GM12878 (cell line): Measurements from ENCODE around the gene ITK.

ENCODE experiments used
- MXI1 ChIP-seq: fragments of 150-350 bp; IDR thresholded peaks from 2 replicates; pipeline ENCODE4 v1.6.1; 2011; ENCODE audit warnings: low read depth, mild to moderate bottlenecking, inconsistent platforms, low read length, improper control_type of control experiment
- NFXL1 ChIP-seq: fragments of 450-650 bp; IDR thresholded peaks from 2 replicates; pipeline ENCODE4 v1.6.1; 2017; ENCODE audit warnings: antibody characterized with exemption, mild to moderate bottlenecking, borderline replicate concordance
- NR2C2 ChIP-seq: IDR thresholded peaks from 2 replicates; pipeline ENCODE4 v1.6.1; 2011; ENCODE audit warnings: borderline replicate concordance, low read depth; ENCODE audit not compliant: control insufficient read depth, insufficient read length
- REST ChIP-seq: IDR thresholded peaks from 2 replicates; pipeline ENCODE4 v1.6.1; 2012; ENCODE audit warnings: mild to moderate bottlenecking, low read depth, low read length
- SMAD5 ChIP-seq: IDR thresholded peaks from 2 replicates; pipeline ENCODE4 v1.6.1; 2016; ENCODE audit warnings: antibody characterized with exemption, low read depth
- SUZ12 ChIP-seq: fragments of 200-600 bp; sonication (generic); IDR thresholded peaks from one replicate; pipeline ENCODE4 v1.6.1; 2018; ENCODE audit warnings: antibody characterized with exemption, mild to moderate bottlenecking; ENCODE audit not compliant: unreplicated experiment
- YBX1 ChIP-seq: fragments of 450-650 bp; IDR thresholded peaks from 2 replicates; pipeline ENCODE4 v1.6.1; 2016; ENCODE audit warnings: antibody characterized with exemption
- ZBTB33 ChIP-seq: fragments of 450-650 bp; IDR thresholded peaks from 2 replicates; pipeline ENCODE4 v1.6.1; 2017; ENCODE audit warnings: mild to moderate bottlenecking

- TF ChIP-seq MXI1 (no peak; the same call in 1 of the 2 replicates), NR2C2 (no peak), YBX1 (no peak), REST (no peak), NFXL1 (no peak), ZBTB33 (no peak), SMAD5 (no peak), SUZ12 (no peak)
Observed at GRCh38 chr5:157172403-157172802, 8.2 kb upstream of the ITK start.
